ENCODE results near the gene CDHR5. TPM values are rescaled to one million over a fixed set of nuclear protein-coding genes. Genes with fewer than 3 reads are reported as not detected.

The CDHR5 gene
- total and polyA plus RNA-seq, 2 of the 4 experiments (the other 2 are of a cell fraction) = not detected

DNA sequence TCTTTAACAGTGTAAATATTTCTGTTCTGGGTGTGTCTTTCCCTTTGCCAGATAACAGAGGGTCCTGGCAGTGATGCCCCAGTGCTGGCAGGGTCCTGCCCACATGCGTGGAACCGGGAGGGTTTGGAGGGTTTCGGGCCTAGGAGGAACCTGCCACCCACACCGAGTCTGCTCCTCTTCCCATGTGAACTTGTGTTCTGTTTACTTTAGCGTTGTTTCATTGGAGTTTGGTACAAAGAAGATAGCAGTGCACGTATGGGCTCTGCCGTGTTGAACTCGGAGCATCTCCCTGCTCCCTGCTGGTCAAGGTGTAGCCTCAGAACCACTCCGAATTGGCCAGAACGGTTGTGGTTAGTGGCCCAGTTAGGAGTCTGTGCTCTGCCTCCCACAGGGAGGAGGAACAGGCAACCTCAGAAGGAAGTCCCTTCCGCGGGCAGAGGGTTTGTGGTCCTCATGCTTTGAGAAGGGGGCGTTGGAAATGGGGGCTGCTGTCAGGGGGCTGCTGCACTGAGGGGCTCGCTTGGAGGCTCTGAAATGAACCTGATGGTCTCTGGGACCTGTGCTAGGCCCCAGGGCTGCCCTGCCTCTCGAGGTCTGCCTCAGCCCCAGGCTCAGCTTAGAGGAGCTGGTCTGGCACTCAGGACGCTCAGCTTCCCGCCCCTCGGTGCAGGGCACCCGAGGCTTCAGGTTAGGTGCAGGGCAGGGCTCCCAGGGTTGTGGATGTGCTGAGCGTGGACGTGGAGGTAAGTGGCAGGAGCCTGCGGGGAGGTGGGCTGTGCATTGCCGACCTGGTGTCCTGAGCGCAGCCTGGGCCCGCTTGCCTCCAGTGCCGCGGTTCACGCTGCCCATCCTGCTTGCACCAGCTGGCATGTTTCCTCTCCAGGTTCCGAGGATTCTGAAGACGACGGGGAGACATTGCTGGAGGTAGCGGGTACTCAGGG lies 38.1 kb downstream of the CDHR5 start:
- no peak overlapping the region for H4K8ac ChIP-seq (ENCODE audit: low read depth in 2 of 2, low read length in 2 of 2)
- no peak overlapping the region for H2AK9ac ChIP-seq (replicated peaks; ENCODE audit: low read depth, low read length, poor library complexity)
- peaks cover 7% of the 10 kb centered on the region; the same call in 1 of the 2 replicates for H3K4me1 ChIP-seq (ENCODE audit: control insufficient read depth, insufficient read depth, low read length)
- no peaks in the 10 kb centered on the region for H3K9me3 ChIP-seq (ENCODE audit: control insufficient read depth, insufficient read depth, low read length)
- H2BK15ac ChIP-seq (ENCODE audit: low read depth, low read length) = no peak overlapping the region
- H3K36me3 ChIP-seq (ENCODE audit: control insufficient read depth, insufficient read depth, low read length) = peaks cover 55% of the 10 kb centered on the region
- in situ Hi-C loops (cut with MboI; ENCODE audit: low sequenced_read_pairs) (no loop called here), dilution Hi-C loops (cut with HindIII; ENCODE audit: low sequenced_read_pairs, unreplicated experiment) (no loop called here), intact Hi-C loops (cut with micrococcal nuclease) (no loop called here)
- ATAC-seq (ENCODE audit: low read depth) (no peak), DNase-seq (no peak)
- peak overlapping the region; percentile 2 for H2BK5ac ChIP-seq (ENCODE audit: low read depth, low read length, poor library complexity, severe bottlenecking)
- no peak overlapping the region for H3K56ac ChIP-seq (ENCODE audit: extremely low read depth, insufficient read depth, low read length)
- peak overlapping the region; percentile 32 for H2AFZ ChIP-seq (replicated peaks; ENCODE audit: low read length, poor library complexity)
- H4K20me1 ChIP-seq (ENCODE audit: insufficient read depth, low read length) = peaks cover 77% of the 10 kb centered on the region
- no peak overlapping the region for H2BK120ac ChIP-seq (ENCODE audit: low read depth, low read length)
- no peak overlapping the region for H4K91ac ChIP-seq (ENCODE audit: insufficient read depth, low read depth, low read length)
- no peak overlapping the region for H3K18ac ChIP-seq (ENCODE audit: low read depth, low read length)
- BruUV-seq (replicated peaks) = no TSS peak
- no peak overlapping the region for H3K9ac ChIP-seq (ENCODE audit: low read depth, low read length)
- H3K27me3 ChIP-seq (ENCODE audit: control insufficient read depth, insufficient read depth, low read length) = no peaks in the 10 kb centered on the region
- TF ChIP-seq NFE2L2 (IDR thresholded peaks at IDR 0.05; ENCODE audit: low read depth, low read length) = no peak
- TF ChIP-seq MXI1 (IDR thresholded peaks at IDR 0.05; ENCODE audit: borderline replicate concordance, low read depth, low read length) = no peak
- TF ChIP-seq FOS (IDR thresholded peaks at IDR 0.05; ENCODE audit: low read depth, low read length) = no peak
- TF ChIP-seq MAZ (IDR thresholded peaks at IDR 0.05; ENCODE audit: borderline replicate concordance, low read depth, low read length) = no peak
- TF ChIP-seq RAD21 (IDR thresholded peaks at IDR 0.05; ENCODE audit: low read length) = no peak
- TF ChIP-seq CHD1 (IDR thresholded peaks at IDR 0.05; ENCODE audit: low read depth, low read length) = no peak
- no peak for TF ChIP-seq RCOR1 (IDR thresholded peaks at IDR 0.05; ENCODE audit: insufficient replicate concordance, low read length)
- TF ChIP-seq, protein P1, sequence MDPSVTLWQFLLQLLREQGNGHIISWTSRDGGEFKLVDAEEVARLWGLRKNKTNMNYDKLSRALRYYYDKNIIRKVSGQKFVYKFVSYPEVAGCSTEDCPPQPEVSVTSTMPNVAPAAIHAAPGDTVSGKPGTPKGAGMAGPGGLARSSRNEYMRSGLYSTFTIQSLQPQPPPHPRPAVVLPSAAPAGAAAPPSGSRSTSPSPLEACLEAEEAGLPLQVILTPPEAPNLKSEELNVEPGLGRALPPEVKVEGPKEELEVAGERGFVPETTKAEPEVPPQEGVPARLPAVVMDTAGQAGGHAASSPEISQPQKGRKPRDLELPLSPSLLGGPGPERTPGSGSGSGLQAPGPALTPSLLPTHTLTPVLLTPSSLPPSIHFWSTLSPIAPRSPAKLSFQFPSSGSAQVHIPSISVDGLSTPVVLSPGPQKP (IDR thresholded peaks at IDR 0.05; ENCODE audit: borderline replicate concordance, low read depth, low read length) = no peak
- no peak for TF ChIP-seq SMC3 (IDR thresholded peaks at IDR 0.05; ENCODE audit: low read depth, low read length)
- H3K14ac ChIP-seq (replicated peaks; ENCODE audit: low read depth, low read length) = no peak overlapping the region
- POLR2A ChIA-PET (ENCODE audit: unreplicated experiment) = no interaction called here
- H4K5ac ChIP-seq (ENCODE audit: low read depth, low read length) = no peak overlapping the region
- peaks cover 12% of the 10 kb centered on the region; the same call in 1 of the 2 replicates for H3K9me1 ChIP-seq (ENCODE audit: insufficient read depth, low read length)
- H2AK5ac ChIP-seq (ENCODE audit: low read depth, low read length) = no peak overlapping the region
- no peak overlapping the region for H3K4me3 ChIP-seq (ENCODE audit: insufficient read depth, low read depth, low read length)
- H3K23ac ChIP-seq (ENCODE audit: low read depth, low read length) = no peak overlapping the region
- no peak overlapping the region for H2BK20ac ChIP-seq (ENCODE audit: low read depth, low read length)
- peaks cover 30 to 70% of the 10 kb centered on the region in 2 experiments for H3K79me1 ChIP-seq (ENCODE audit: low read depth in 1 of 2, low read length in 2 of 2)
- WGBS, 2 experiments (ENCODE audit: extremely low coverage in 2 of 2, insufficient read length in 1 of 2) = 95% methylated on average over 16 of the region's 32 CpGs; no CpG with 5 or more reads in 1 of the 2 experiments
- no peak overlapping the region for H3K4ac ChIP-seq (ENCODE audit: low read depth, low read length)
- no peak overlapping the region for H3K4me2 ChIP-seq (ENCODE audit: low read depth, low read length)
- CTCF ChIA-PET = no interaction called here
- H3K27ac ChIP-seq (ENCODE audit: insufficient read depth, low read length) = no peak overlapping the region

All from IMR-90 (cell line).